ENCODE data around the gene ADH1C.
A peak's percentile ranks its signal among the peaks of the same experiment; 100 is the strongest.
"Not testable (repeated sequence)": the region's sequence is repeated elsewhere in the genome, so short reads cannot be mapped to it uniquely, and the experiment has no call there.

ADH1C gene

DNA sequence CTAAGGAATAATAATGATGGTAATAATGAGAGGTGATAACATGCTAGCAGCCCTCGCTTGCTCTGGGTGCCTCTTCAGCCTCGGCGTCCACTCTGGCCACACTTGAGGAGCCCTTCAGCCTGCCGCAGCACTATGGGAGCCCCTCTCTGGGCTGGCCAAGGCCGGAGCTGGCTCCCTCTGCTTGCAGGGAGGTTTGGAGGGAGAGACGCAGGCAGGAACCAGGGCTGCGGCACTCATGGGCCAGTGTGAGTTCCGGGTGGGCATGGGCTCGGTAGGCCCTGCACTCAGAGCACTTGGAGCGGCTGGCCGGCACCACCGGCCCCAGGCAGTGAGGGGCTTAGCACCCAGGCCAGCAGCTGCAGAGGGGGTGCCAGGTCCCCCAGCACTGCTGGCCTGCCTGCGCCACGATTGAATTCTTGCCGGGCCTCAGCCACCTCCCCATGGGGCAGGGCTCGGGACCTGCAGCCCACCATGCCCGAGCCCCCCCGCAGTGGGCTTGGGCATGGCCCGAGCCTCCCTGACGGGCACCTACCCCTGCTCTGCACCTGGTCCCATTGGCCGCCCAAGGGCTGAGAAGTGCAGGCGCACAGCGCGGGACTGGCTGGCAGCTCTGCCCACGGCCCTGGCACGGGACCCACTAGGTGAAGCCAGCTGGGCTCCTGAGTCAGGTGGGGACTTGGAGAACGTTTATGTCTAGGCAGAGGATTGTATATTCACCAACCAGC is 7.1 kb upstream of the ADH1C start:
- no peak for DNase-seq

GRCh38 chr4:99357948-99358347 is 5.4 kb upstream of the ADH1C start:
- no peak for DNase-seq

GRCh38 chr4:99356992-99357391 is 4.4 kb upstream of the ADH1C start:
- no peak for DNase-seq

DNA sequence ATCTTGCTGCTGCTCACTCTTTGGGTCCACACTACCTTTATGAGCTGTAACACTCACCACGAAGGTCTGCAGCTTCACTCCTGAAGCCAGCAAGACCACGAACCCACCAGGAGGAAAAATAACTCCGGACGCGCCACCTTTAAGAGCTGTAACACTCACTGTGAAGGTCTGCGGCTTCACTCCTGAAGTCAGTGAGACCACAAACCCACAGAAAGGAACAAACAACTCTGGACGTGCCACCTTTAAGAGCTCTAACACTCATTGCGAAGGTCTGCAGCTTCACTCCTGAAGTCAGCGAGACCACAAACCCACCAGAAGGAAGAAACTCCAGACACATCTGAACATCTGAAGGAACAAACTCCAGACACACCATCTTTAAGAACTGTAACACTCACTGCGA is 3.6 kb upstream of the ADH1C start:
- not testable (repeated sequence) for DNase-seq

DNA sequence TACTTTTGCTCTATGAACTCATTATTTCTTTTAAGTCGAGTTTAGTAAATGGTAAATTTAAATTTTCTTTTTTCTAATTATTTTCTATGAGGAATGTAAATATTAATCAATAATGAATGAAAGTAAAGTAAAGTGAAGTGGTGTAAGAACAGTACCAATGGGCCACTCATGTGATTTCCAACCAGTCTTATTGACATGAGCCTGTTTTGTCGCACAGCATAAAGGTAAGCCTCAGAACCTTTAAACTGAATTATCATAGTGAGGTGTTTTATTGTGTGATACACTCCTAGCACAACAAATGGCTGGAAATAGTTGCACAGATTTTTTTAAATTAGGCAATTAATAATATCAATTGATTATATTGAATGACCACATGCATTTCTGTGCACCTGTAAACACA is 1.1 kb downstream of the ADH1C start:
- no peak for DNase-seq

GRCh38 chr4:99349338-99349737 is 3.2 kb downstream of the ADH1C start:
- DNase-seq, result no peak

DNA sequence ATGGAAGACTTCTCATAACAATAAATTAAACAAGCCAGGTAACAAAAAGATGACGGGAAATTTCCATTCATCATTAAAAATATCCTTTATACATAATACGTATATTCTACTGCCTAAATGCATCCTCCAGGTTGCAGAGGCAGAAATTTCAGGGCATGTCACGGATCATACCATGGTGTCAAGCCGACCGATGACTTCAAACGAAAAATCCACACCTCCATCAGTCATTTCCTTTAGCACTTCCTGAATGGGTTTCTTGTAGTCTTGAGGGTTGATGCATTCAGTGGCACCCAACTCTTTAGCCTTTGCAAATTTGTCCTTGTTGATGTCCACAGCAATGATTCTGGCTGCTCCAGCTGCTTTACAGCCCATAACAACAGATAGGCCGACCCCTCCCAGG is 9.9 kb downstream of the ADH1C start:
- DNase-seq, result not testable (repeated sequence)

DNA sequence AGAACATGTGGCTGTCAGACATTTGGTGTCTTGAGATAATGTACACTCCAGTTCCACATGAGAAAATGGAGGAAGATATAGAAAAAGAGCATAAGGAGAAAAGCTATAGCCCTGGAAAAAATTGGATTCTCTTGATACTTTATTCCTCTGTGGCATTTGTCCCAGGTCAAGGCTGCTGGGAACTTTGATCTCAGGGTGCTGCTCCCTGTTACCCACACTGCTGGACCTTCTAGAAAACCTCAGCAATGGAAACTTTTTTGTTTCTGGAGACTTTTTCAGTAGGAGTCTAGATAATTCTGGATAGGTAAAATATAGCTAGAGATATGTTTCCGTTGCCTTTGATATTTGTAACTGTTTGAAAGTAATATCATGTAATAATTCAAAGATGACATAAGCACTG is 11.1 kb downstream of the ADH1C start:
- DNase-seq, result no peak

- no peak for DNase-seq
Measured at GRCh38 chr4:99339172-99339571, 13.4 kb downstream of the ADH1C start.

DNA sequence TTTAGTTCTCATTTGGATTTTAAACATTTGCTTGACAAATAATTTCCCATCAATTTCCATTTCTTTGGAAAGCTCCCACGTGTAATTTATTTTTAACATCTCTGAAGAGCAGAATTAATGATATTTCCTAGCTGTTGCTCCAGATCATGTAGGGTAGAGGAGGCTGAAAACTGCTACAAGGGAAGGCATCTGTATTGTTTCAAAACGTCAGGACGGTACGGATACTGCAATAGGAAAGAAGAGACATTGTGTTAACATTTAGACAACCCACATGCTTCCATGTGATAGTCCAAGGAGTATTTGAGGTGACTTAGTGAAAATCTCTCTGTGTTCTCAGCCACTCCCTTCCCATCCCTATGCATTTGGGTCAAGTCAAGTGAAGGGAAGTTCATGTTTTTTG is 16.0 kb downstream of the ADH1C start:
- no peak for DNase-seq

DNA sequence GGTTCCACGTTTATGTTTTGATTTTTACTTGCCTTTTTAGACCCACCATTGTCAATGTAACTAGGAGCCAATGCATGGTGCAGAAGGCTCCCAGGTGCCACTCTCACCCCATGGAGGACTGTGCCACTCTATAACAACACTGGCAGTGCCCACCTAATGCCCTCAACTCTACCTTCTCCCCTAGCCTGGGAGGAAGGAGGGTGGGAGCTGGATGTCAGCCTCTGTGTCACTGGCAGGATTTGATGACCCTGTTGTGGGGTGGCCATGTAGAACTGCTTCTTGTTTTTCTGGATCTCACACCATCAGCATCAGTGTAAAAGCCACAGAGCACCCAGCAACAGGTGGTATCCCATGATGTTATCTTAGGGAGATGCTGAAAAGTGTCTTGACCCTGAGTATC is 17.7 kb downstream of the ADH1C start:
- no peak for DNase-seq

GRCh38 chr4:99330648-99331047 is 21.9 kb downstream of the ADH1C start:
- no peak for DNase-seq

- DNase-seq, result no peak
Measured at GRCh38 chr4:99329876-99330275, 22.7 kb downstream of the ADH1C start.

GRCh38 chr4:99324979-99325378 is 27.6 kb downstream of the ADH1C start:
- DNase-seq, result peak in 6 of 58 donors; percentile 3 to 57 (median 8)

- no peak for DNase-seq
Measured at GRCh38 chr4:99324361-99324760, 28.2 kb downstream of the ADH1C start.

GRCh38 chr4:99323756-99324155 is 28.8 kb downstream of the ADH1C start:
- no peak for DNase-seq

DNA sequence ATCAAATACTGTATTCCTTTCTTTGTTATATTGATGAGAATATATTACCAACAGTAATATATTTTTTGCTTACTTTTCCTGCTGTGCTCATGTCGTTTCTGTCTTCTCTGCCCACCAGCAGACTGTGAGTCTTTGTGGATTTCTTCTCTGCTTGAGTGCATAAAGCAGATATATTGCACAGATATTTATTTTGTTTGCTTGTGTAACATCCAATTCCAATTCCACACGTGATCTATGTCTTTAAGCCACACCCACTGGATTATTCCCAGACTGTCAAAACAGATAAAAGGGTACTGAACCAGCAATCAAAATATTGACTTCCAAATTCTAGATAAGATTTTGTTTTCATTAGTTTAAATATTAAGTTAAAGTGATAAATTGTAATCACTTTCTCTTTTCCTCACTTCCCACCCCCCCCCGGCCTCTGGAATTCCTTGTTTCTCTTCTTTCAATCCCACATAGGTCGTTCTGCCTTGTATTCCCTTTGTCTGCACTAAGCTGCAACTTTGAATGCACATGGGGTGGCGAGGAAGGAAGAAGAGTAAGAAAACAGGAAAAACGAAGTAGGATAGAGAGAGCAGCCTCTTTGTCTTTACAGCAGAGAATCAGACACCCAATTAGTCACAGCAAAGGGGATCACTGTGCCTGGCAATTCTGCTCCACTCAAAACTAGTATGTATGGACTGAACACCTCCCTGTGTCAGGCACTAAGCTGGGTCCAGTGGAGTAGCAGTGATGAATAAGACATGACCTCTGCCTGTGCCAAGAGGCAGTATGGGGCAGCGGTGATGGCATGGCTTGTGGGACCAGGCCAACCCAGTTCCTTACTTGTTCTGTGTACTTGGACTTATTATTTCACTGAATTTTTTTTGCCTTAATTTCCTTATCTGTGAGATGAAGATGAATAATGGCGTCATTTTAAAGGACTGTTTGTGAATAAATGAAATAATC is 31.0 kb downstream of the ADH1C start, which contains the start of gene ADH1B:
Gene ADH1B (minus strand): TSS at position 161 of the 951 bp plus-strand sequence. CDS start 70 bp downstream, at position 91.
- DNase-seq, result no peak

GRCh38 chr4:99317811-99318210 is 34.7 kb downstream of the ADH1C start:
- not testable (repeated sequence) for DNase-seq

DNA sequence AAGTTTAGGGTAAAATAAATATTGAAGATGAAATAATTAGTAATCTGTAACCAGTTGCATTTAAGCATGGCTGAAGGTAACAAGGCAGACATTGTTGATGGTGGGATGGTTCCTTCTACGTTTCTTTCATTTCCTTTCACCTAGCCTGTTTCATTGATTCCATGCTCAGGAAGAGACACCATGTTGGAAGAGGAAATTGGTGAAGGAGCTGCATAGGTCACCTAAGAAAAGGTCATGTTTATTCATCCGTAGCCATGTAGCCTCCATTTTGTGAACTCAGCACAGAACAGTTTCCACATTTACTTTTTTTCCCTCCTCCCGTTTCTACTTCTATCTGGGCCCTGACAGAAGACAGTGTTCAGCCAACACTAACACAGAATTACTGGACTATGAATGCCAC is 35.2 kb downstream of the ADH1C start:
- DNase-seq, result no peak

DNA sequence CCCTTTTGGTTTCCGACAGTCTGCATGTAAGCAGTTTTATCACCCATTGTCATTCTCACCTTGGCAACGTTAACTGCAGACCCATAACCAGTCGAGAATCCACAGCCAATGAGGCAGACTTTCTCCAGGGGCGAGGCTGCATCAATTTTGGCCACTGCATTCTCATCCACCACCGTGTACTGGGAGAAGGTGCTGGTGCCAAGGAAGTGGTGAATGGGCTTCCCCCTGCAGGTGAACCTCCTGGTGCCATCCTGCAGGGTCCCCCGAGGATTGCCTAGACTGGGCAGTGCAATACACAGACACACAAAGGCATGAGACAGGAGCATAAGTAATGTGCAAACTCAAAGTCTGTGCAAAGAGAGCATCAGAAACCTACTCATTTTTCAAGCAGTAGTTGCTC is 36.7 kb downstream of the ADH1C start:
- DNase-seq, result no peak

- DNase-seq, result no peak
Measured at GRCh38 chr4:99314211-99314610, 38.3 kb downstream of the ADH1C start.

DNA sequence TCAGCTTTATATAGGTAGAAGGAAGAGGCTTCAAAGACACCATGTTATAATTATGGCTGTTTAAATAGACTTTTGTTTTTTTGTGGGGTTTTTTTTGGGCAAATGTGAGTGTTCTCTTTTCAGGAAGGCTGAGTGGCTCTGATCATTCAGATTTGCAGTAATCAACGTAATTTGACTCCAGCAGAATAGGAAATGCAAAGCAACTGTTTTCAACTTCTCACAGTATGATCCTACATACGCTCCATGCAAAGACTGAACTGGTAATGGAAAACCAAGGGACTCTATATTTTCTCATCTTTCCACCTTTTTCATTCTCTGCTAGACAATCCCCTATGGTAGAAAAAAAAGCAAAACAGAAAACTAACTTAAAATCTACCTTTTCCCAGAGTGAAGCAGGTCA is 42.2 kb downstream of the ADH1C start:
- no peak for DNase-seq

Measured in anterior cingulate cortex (tissue), 58 donors.